Neural cell (in vitro differentiated cells): ENCODE measurements around the gene COBL. TPM values are rescaled to one million over a fixed set of nuclear protein-coding genes. Genes with fewer than 3 reads are reported as not detected.

ENCODE experiments used
- H2AFZ ChIP-seq: fragments of 200-600, 300-800 bp; sonication (generic), shearing (Covaris generic); 2 replicates; pipeline ENCODE4 v1.6.0; 2014; ENCODE audit warnings: low read depth, mild to moderate bottlenecking, antibody characterized with exemption, low read length, moderate library complexity
- H3F3A ChIP-seq: fragments of 200-600 bp; shearing (Covaris generic); 2 replicates; pipeline ENCODE4 v1.6.1; 2016; ENCODE audit warnings: mild to moderate bottlenecking, moderate library complexity, mixed read lengths, antibody characterized with exemption, low read length; ENCODE audit not compliant: insufficient read depth, poor library complexity, severe bottlenecking
- H3K27ac ChIP-seq: fragments of 200-600, 300-800 bp; sonication (generic), shearing (Covaris generic); 2 replicates; pipeline ENCODE4 v1.5.1; 2014; ENCODE audit warnings: mild to moderate bottlenecking, low read length, moderate library complexity
- H3K27me3 ChIP-seq: fragments of 300-800, 200-600 bp; sonication (generic), shearing (Covaris generic); 2 replicates; pipeline ENCODE4 v1.6.0; 2014; ENCODE audit warnings: mild to moderate bottlenecking, low read depth, low read length, moderate library complexity; ENCODE audit not compliant: insufficient read depth
- H3K36me3 ChIP-seq: fragments of 300-800, 200-600 bp; sonication (generic), shearing (Covaris generic); 2 replicates; pipeline ENCODE4 v1.5.1; 2014; ENCODE audit warnings: mild to moderate bottlenecking, antibody characterized with exemption, low read length, moderate library complexity; ENCODE audit not compliant: insufficient read depth
- H3K4me2 ChIP-seq: fragments of 300-800, 200-600 bp; sonication (generic), shearing (Covaris generic); 2 replicates; pipeline ENCODE4 v1.6.0; 2014; ENCODE audit warnings: mild to moderate bottlenecking, low read length
- H3K4me3 ChIP-seq: fragments of 300-800, 200-600 bp; sonication (generic), shearing (Covaris generic); 2 replicates; pipeline ENCODE4 v1.5.1; 2014; ENCODE audit warnings: mild to moderate bottlenecking, low read length, moderate library complexity
- H3K79me2 ChIP-seq: fragments of 200-600 bp; shearing (Covaris generic); replicated peaks from 2 replicates; pipeline ENCODE4 v1.6.0; 2014; ENCODE audit warnings: mild to moderate bottlenecking, low read length, moderate library complexity; ENCODE audit not compliant: insufficient read depth
- H3K9ac ChIP-seq: fragments of 300-800, 200-600 bp; sonication (generic), shearing (Covaris generic); 2 replicates; pipeline ENCODE4 v1.6.1; 2016; ENCODE audit warnings: mild to moderate bottlenecking, low read length, mixed read lengths
- H3K9me2 ChIP-seq: fragments of 200-600 bp; shearing (Covaris generic); 2 replicates; pipeline ENCODE4 v1.6.1; 2016; ENCODE audit warnings: mild to moderate bottlenecking, low read length, mixed read lengths; ENCODE audit not compliant: insufficient read depth
- H3K9me3 ChIP-seq: fragments of 200-600, 300-800 bp; sonication (generic), shearing (Covaris generic); 2 replicates; pipeline ENCODE4 v1.6.1; 2016; ENCODE audit warnings: mild to moderate bottlenecking, mixed run types, low read length, moderate library complexity, mixed read lengths
- H4K20me1 ChIP-seq: fragments of 200-600 bp; shearing (Covaris generic); 2 replicates; pipeline ENCODE4 v1.6.1; 2016; ENCODE audit warnings: mild to moderate bottlenecking, mixed run types; ENCODE audit not compliant: insufficient read depth
- CTCF ChIP-seq: fragments of 450-650 bp; IDR thresholded peaks from 2 replicates; pipeline ENCODE4 v1.5.1; 2014; ENCODE audit warnings: antibody characterized with exemption, mild to moderate bottlenecking, moderate library complexity; ENCODE audit not compliant: poor library complexity, severe bottlenecking
- EP300 ChIP-seq: fragments of 450-650 bp; conservative IDR thresholded peaks from 2 replicates; pipeline ENCODE4 v1.6.1; 2014; ENCODE audit warnings: antibody characterized with exemption, mild to moderate bottlenecking, moderate library complexity; ENCODE audit not compliant: poor library complexity, severe bottlenecking
- EZH2 ChIP-seq: fragments of 200-600, 300-800 bp; shearing (Covaris generic), sonication (generic); IDR thresholded peaks from 2 replicates; pipeline ENCODE4 v1.6.1; 2014; ENCODE audit warnings: antibody characterized with exemption, low read length, borderline replicate concordance, mild to moderate bottlenecking; ENCODE audit not compliant: insufficient read depth, poor library complexity, severe bottlenecking
- MXI1 ChIP-seq: fragments of 450-650 bp; conservative IDR thresholded peaks from 2 replicates; pipeline ENCODE4 v1.6.1; 2014; ENCODE audit warnings: antibody characterized with exemption, mild to moderate bottlenecking; ENCODE audit not compliant: poor library complexity, severe bottlenecking
- POLR2AphosphoS5 ChIP-seq: IDR thresholded peaks from 2 replicates; pipeline ENCODE4 v1.6.1; 2012
- RAD21 ChIP-seq: fragments of 450-650 bp; conservative IDR thresholded peaks from 2 replicates; pipeline ENCODE4 v1.6.1; 2014; ENCODE audit warnings: antibody characterized with exemption, mild to moderate bottlenecking, moderate library complexity
- REST ChIP-seq: IDR thresholded peaks from 2 replicates; pipeline ENCODE4 v1.6.1; 2012; ENCODE audit warnings: borderline replicate concordance
- SMC3 ChIP-seq: fragments of 450-650 bp; conservative IDR thresholded peaks from 2 replicates; pipeline ENCODE4 v1.6.1; 2014; ENCODE audit warnings: antibody characterized with exemption, mild to moderate bottlenecking, moderate library complexity; ENCODE audit not compliant: poor library complexity
- TAF1 ChIP-seq: IDR thresholded peaks from 2 replicates; pipeline ENCODE4 v1.6.1; 2012; ENCODE audit warnings: low read depth
- polyA plus RNA-seq: library from polyadenylated mRNA; depleted of rRNA; stranded (reverse); fragments of >200 nt; gene quantifications from 2 replicates; pipeline ENCODE4 v1.2.3, GENCODE V29; 2014

COBL gene
- polyA plus RNA-seq, 1 donor from 2014 or later = 0.12 TPM

- H3K4me2 ChIP-seq = no peak overlapping the region
- H4K20me1 ChIP-seq = no peaks in the 10 kb centered on the region
- no peak overlapping the region for H3K9ac ChIP-seq
- H3K27ac ChIP-seq = no peak overlapping the region
- H3K9me2 ChIP-seq = no peaks in the 10 kb centered on the region
- H3F3A ChIP-seq = no peaks in the 10 kb centered on the region
- no peaks in the 10 kb centered on the region for H3K9me3 ChIP-seq
- no peak for TF ChIP-seq CTCF
- peak; percentile 14 for TF ChIP-seq EP300
- H2AFZ ChIP-seq = no peak overlapping the region
- no peaks in the 10 kb centered on the region for H3K27me3 ChIP-seq
- no peaks in the 10 kb centered on the region for H3K79me2 ChIP-seq
- no peaks in the 10 kb centered on the region for H3K36me3 ChIP-seq
- no peak overlapping the region for H3K4me3 ChIP-seq
Measured at GRCh38 chr7:51031791-51032515, 284.7 kb downstream of the COBL start.

GRCh38 chr7:51031216-51031615, 285.4 kb downstream of the COBL start:
- H3K79me2 ChIP-seq = no peaks in the 10 kb centered on the region
- no peak for TF ChIP-seq MXI1
- H3K27me3 ChIP-seq = no peaks in the 10 kb centered on the region
- H3K36me3 ChIP-seq = no peaks in the 10 kb centered on the region
- no peaks in the 10 kb centered on the region for H4K20me1 ChIP-seq
- no peak overlapping the region for H3K9ac ChIP-seq
- H3F3A ChIP-seq = no peaks in the 10 kb centered on the region
- no peaks in the 10 kb centered on the region for H3K9me2 ChIP-seq
- H3K4me3 ChIP-seq = no peak overlapping the region
- no peak overlapping the region for H3K4me2 ChIP-seq
- no peaks in the 10 kb centered on the region for H3K9me3 ChIP-seq
- no peak overlapping the region for H2AFZ ChIP-seq
- no peak overlapping the region for H3K27ac ChIP-seq

DNA sequence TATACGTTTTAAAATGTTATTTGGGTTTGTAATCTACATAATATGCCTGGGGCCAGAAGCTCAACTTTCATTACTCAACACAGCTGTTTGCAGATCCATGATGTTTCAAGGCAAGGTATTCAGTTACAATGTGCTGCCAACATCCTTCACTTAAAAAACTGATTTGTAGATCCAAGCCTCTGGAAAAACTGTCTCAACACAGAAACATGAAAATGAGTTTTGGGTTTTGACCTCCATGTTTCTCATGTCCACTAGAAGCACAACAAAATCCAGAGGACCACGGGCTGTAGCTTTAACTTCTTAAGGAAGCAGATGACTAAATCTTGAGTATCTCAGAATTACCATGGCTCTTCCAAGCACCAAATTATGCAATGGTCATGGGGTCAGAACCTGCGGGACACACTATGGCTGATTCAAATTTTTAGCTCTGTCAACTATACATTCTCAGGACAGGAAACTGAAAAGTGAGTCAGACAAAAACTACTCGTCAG, 286.9 kb downstream of the COBL start:
- H3K9me3 ChIP-seq = no peaks in the 10 kb centered on the region
- no peak overlapping the region for H3K4me3 ChIP-seq
- no peak overlapping the region for H3K4me2 ChIP-seq
- H4K20me1 ChIP-seq = no peaks in the 10 kb centered on the region
- H2AFZ ChIP-seq = no peak overlapping the region
- TF ChIP-seq MXI1 = no peak
- no peak for TF ChIP-seq SMC3
- TF ChIP-seq POLR2AphosphoS5 = no peak
- no peak for TF ChIP-seq EZH2
- no peak for TF ChIP-seq TAF1
- TF ChIP-seq CTCF = no peak
- TF ChIP-seq EP300 = no peak
- no peak for TF ChIP-seq RAD21
- TF ChIP-seq REST = no peak
- no peak overlapping the region for H3K27ac ChIP-seq
- no peaks in the 10 kb centered on the region for H3K36me3 ChIP-seq
- H3F3A ChIP-seq = no peaks in the 10 kb centered on the region
- H3K9me2 ChIP-seq = no peaks in the 10 kb centered on the region
- H3K9ac ChIP-seq = no peak overlapping the region
- H3K79me2 ChIP-seq = no peaks in the 10 kb centered on the region
- no peaks in the 10 kb centered on the region for H3K27me3 ChIP-seq
